ENCODE results near the gene EVL. TPM values are rescaled to one million over a fixed set of nuclear protein-coding genes. Genes with fewer than 3 reads are reported as not detected.

Gene EVL
- total RNA-seq, 2 experiments from 2014 or later: 174 to 180 TPM

DNA sequence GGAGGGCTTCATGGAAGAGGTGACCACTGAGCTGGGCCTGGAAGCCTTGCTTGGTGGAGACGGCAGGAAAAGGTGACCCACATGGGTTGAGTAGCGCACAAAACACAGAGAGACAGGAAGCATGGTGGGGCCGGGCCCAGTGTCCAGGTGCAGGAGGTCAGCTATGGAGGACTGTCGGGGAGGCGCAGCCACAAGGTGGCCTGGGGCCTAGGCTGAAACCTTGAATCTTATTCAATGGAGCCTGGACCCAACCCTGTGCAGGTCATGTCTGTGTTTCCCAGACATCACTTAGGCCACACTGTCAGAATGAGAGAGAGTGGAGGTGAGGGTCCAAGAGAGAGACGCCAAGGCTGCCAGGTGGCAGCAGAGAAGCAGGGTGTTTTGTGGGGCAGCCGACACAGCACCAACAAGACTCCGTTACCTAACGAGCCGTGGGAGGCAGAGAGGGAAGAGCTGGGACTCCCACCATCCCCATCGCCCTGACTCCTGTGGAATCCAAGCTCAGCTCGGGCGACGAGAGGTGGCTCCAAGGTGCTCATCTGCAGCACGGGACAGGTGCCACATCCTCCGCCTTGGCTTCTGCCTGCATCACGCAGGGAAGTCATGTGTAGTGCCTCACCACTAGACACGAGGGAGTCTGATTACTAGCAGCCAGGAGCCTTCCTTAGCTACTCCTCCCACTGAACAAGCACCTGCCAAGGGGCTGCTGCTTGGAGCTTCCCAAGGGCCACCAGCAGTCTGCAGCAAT lies 55.5 kb downstream of the EVL start:
- CTCF ChIA-PET: interaction anchor here (0.9 to 7.9 kb wide), 5 partner anchors 12 to 173 kb away, joined by 3 to 35 read pairs (median 3); no protein-coding TSS in a partner anchor
- intact Hi-C loops (cut with micrococcal nuclease): no loop called here
- DNase-seq: no peak
- Mint-ChIP-seq H3K27ac (peak overlapping the region; percentile 47), H3K27me3 (no peaks in the 10 kb centered on the region), H3K9me3 (no peaks in the 10 kb centered on the region), H3K36me3 (peaks cover 14% of the 10 kb centered on the region), H3K4me3 (no peak overlapping the region), H3K4me1 (ENCODE audit: low read depth) (peaks cover 18% of the 10 kb centered on the region)
- POLR2A ChIA-PET: no interaction called here

DNA sequence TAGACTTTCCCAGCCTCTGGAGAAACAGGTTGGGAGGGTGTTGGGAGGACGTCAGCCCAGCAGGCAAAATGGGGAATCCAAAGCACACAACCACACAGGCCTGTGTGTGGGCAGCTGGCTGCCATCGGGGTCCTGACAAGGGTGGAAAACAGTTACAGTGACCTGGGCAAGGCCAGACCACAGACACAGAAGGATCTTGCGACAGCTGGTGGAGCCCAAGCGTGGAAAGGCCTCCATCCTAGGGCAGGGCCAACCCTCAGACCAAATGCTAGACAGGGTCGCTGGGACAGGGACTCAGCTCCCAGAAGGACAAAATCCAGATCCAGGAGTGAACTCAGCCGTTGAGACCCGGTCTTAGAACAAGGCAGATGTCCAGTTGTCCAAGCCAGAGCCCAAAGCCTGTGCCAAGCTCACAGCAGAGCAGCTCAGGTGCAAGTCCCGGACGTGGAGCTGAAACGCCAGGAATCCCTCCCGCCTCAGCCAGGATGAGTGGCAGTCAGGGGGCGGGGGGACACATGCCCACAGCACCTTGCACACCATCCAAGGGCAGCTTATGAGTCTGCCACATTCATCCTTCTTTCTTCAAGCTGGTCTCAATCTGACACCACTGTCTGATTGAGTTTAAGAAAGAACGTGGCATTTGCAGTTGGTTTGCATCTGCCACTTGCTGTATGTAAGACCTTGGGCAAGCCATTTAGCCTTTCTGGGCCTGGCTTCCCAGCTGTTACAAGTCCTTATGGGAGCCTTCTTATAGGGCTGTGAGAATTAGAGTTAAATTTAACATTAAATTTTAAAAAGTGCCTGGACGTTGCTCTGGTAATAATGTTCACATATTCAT lies 56.6 kb downstream of the EVL start:
- Mint-ChIP-seq H3K27me3 (no peaks in the 10 kb centered on the region), H3K27ac (no peak overlapping the region), H3K36me3 (peaks cover 9% of the 10 kb centered on the region), H3K4me3 (no peak overlapping the region), H3K9me3 (no peaks in the 10 kb centered on the region), H3K4me1 (ENCODE audit: low read depth) (peaks cover 15% of the 10 kb centered on the region)
- ChIA-PET POLR2A (no interaction called here), CTCF (interaction anchor here (0.7 to 7.9 kb wide), 3 partner anchors 13 to 140 kb away, joined by 3 to 35 read pairs (median 4); no protein-coding TSS in a partner anchor)
- intact Hi-C loops (cut with micrococcal nuclease): no loop called here
- DNase-seq: no peak

DNA sequence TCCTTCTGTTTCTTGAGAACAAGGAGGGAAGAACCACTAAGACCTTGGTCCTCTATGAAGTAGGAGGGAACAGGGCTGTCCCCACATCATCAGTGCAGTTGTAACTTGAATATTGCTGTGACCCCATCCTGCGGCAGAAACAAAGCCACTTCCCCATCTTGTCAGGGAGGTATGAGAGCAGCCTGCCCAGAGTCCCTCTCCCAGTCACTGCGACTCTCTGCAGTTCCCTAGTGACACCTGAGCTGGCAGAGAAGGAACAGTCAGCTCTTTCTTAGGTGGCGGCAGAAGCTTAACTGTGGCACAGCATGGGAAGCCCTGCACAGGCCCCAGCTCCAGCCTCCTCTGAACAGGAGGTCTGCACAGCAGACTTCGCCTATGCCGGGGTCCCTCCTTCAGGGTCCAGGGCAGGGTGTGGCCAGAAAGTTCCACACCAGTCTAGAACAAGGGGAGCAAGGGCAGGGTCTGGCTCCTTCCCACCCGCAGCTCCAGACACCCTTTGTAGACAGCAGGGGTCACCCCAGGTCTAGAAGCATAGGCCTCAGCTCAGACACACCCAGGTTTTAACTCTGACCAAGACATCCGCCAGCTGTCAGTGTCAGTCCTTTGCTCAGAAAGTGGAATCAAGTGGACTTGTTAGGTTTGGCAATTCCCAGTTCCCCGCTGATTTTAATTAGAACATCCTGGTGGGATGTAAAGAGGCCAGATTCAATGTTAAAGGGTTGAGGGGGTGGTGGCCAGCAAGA lies 57.4 kb downstream of the EVL start:
- Mint-ChIP-seq H3K27ac (no peak overlapping the region), H3K4me1 (ENCODE audit: low read depth) (peaks cover 15% of the 10 kb centered on the region), H3K9me3 (no peaks in the 10 kb centered on the region), H3K36me3 (peaks cover 11% of the 10 kb centered on the region), H3K4me3 (no peak overlapping the region), H3K27me3 (no peaks in the 10 kb centered on the region)
- intact Hi-C loops (cut with micrococcal nuclease): no loop called here
- CTCF ChIA-PET: interaction anchor here (0.7 to 7.9 kb wide), 2 partner anchors 14 to 141 kb away, joined by 4 to 35 read pairs; no protein-coding TSS in a partner anchor
- POLR2A ChIA-PET: no interaction called here
- no peak for DNase-seq

DNA sequence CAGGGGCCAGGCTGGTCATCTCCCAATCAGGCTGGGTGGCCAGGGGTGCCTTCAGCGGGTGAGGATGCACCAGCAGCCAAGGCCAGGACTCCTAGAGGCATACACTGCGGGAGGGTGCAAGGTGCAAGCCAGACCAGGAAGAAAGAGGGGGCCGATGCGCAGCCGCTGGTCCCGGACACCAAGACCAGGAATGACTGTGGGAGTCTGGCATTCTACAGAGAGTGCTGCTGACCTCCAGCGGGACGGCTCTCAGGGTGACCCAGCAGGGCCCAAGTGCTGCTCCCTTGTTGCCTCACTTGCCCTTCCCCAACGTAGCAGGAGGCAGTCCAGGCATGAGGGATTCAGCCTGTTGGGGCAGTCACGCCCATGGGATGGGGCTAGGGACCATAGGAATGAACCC lies 58.4 kb downstream of the EVL start:
- Mint-ChIP-seq H3K4me1 (ENCODE audit: low read depth) (peaks cover 5% of the 10 kb centered on the region), H3K4me3 (no peak overlapping the region), H3K36me3 (peaks cover 12% of the 10 kb centered on the region), H3K27ac (no peak overlapping the region), H3K9me3 (no peaks in the 10 kb centered on the region), H3K27me3 (no peaks in the 10 kb centered on the region)
- no peak for DNase-seq
- ChIA-PET CTCF (interaction anchor here (0.8 kb wide), 1 partner anchor 70 kb away, joined by 3 read pairs; no protein-coding TSS in a partner anchor), POLR2A (no interaction called here)
- intact Hi-C loops (cut with micrococcal nuclease): no loop called here

DNA sequence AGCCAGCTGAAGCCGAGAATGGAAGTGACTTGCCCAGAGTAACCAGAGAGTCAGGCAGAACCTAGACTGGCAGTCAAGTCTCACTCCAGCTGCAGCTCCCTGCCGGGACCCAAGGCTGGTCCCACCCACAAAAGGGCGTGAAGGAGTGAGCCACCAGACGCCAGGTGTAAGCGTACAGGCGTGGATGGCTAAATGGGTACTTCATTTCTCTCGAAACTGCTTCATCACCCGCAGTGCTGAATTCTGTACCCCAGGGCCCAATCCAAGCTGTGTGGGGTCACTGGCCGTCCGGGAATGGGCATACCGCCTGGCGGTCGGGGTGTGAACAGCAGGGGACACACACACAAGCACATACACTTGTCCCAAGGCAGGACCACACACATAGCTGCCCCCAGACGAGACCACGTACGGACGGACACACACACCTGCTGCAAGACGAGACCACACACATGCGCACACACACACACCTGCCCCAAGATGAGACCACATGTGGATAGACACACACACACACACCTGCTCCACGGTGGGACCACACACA lies 59.4 kb downstream of the EVL start:
- Mint-ChIP-seq H3K4me1 (ENCODE audit: low read depth) (no peaks in the 10 kb centered on the region), H3K36me3 (peaks cover 15% of the 10 kb centered on the region), H3K9me3 (no peaks in the 10 kb centered on the region), H3K27me3 (no peaks in the 10 kb centered on the region), H3K4me3 (no peak overlapping the region), H3K27ac (peak overlapping the region; percentile 65)
- DNase-seq: no peak
- intact Hi-C loops (cut with micrococcal nuclease): no loop called here
- ChIA-PET CTCF (interaction anchor here (0.8 kb wide), 1 partner anchor 69 kb away, joined by 3 read pairs; no protein-coding TSS in a partner anchor), POLR2A (no interaction called here)

DNA sequence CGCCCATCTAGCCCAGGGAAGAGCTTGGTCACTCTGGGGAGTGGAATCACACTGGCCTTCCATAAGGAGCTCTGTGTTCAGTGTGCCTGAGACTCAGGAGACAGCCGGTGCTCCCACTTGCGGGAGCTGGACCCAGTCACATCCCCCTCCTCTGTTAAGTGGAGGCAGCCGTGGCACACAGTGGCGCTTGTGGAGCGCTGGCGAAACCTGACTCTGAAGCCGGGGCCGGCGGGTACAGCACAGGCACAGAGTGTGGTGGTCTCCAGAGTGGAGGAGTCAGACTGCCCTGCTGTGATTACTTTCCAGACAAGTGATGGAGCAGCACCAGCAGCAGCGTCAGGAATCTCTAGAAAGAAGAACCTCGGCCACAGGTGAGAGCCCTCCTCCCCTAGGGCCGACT lies 61.2 kb downstream of the EVL start:
- no peak for DNase-seq
- ChIA-PET CTCF (interaction anchor here (0.6 to 0.9 kb wide), 2 partner anchors 12 to 40 kb away, joined by 3 read pairs; no protein-coding TSS in a partner anchor), POLR2A (no interaction called here)
- H3K4me1 Mint-ChIP-seq (ENCODE audit: low read depth): peaks cover 3% of the 10 kb centered on the region
- no peak overlapping the region for H3K27ac Mint-ChIP-seq
- H3K9me3 Mint-ChIP-seq: no peaks in the 10 kb centered on the region
- H3K27me3 Mint-ChIP-seq: no peaks in the 10 kb centered on the region
- H3K4me3 Mint-ChIP-seq: no peak overlapping the region
- intact Hi-C loops (cut with micrococcal nuclease): no loop called here
- peaks cover 25% of the 10 kb centered on the region for H3K36me3 Mint-ChIP-seq

DNA sequence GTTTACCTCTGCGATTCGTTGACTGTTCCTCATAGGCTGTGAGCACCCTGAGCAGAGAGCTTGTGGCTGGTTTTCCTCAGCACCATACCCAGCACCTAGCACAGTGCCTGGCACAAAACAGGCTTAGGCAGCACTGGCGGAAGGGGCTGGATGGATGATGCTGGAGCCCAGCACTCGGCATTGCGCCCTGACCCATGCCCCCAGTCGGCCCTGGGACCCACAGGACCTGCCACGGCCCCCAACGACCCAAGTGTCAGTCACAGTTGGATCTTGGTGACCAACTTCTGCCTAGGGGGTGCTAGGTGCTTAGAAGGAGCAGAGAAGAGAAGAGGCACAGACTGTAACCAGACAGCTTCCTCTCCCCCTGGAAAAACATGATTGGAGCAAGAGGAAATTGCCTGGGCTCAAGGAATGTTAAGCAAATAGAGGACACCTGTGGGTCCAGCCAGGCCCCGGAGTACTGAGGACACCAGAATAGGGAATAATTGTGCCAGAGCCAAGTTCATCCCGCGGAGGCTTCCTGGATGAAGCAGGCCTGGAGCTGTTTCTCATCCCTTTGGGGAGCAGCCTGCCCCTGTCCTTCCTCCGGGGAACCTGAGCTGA lies 62.7 kb downstream of the EVL start:
- ChIA-PET POLR2A (no interaction called here), CTCF (no interaction called here)
- no peak overlapping the region for H3K27ac Mint-ChIP-seq
- no peaks in the 10 kb centered on the region for H3K27me3 Mint-ChIP-seq
- DNase-seq: no peak
- H3K9me3 Mint-ChIP-seq: no peaks in the 10 kb centered on the region
- peaks cover 31% of the 10 kb centered on the region for H3K36me3 Mint-ChIP-seq
- H3K4me3 Mint-ChIP-seq: no peak overlapping the region
- intact Hi-C loops (cut with micrococcal nuclease): no loop called here
- H3K4me1 Mint-ChIP-seq (ENCODE audit: low read depth): peaks cover 4% of the 10 kb centered on the region

DNA sequence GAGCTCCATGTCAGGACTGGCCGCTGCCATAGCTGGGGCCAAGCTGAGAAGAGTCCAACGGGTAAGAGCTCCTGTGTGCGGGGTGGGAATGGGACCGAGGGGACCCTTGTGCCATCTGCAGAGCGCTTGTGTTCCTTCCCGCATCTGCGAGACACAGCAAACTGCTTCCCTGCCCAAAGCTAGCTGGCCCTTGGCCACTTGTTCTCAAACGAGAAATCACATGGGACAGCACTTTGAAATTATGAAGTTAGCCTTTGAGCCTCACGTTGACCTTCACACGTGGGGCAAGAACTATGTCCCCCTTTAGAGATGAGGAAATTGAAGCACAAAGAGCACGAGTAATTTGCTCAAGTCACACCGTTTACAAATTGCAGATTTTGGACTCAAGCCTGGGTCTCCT lies 63.5 kb downstream of the EVL start:
- no peaks in the 10 kb centered on the region for H3K9me3 Mint-ChIP-seq
- H3K36me3 Mint-ChIP-seq: peaks cover 32% of the 10 kb centered on the region
- H3K4me1 Mint-ChIP-seq (ENCODE audit: low read depth): peaks cover 4% of the 10 kb centered on the region
- no peak overlapping the region for H3K4me3 Mint-ChIP-seq
- H3K27me3 Mint-ChIP-seq: no peaks in the 10 kb centered on the region
- no peak for DNase-seq
- intact Hi-C loops (cut with micrococcal nuclease): no loop called here
- POLR2A ChIA-PET: no interaction called here
- H3K27ac Mint-ChIP-seq: no peak overlapping the region
- CTCF ChIA-PET: interaction anchor here (1.6 kb wide), 1 partner anchor 26 kb away, joined by 3 read pairs; no protein-coding TSS in a partner anchor

DNA sequence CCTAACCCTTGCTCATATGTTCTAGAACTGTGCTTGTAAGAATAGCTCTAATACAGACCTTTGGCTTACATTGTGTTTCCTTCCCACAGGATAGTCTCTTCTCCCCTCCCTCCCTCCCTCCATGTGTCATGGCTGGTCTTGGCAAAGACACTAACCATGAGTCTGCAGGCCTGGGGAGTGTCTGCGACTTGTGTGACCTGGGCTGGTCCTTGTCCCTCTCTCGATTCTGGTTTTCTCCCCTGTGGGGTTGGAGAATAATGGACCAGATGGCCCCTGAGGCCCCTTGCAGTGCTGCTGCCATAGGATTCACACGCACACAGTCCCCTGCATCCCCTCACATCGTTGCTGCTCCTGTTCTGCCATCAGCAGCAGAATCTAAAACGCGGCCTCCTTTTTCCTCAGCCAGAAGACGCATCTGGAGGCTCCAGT lies 64.0 kb downstream of the EVL start:
- Mint-ChIP-seq H3K27me3 (no peaks in the 10 kb centered on the region), H3K9me3 (no peaks in the 10 kb centered on the region), H3K27ac (no peak overlapping the region), H3K36me3 (peaks cover 36% of the 10 kb centered on the region), H3K4me1 (ENCODE audit: low read depth) (peaks cover 4% of the 10 kb centered on the region), H3K4me3 (no peak overlapping the region)
- CTCF ChIA-PET: interaction anchor here (1.6 kb wide), 1 partner anchor 26 kb away, joined by 3 read pairs; no protein-coding TSS in a partner anchor
- POLR2A ChIA-PET: no interaction called here
- intact Hi-C loops (cut with micrococcal nuclease): no loop called here
- no peak for DNase-seq

DNA sequence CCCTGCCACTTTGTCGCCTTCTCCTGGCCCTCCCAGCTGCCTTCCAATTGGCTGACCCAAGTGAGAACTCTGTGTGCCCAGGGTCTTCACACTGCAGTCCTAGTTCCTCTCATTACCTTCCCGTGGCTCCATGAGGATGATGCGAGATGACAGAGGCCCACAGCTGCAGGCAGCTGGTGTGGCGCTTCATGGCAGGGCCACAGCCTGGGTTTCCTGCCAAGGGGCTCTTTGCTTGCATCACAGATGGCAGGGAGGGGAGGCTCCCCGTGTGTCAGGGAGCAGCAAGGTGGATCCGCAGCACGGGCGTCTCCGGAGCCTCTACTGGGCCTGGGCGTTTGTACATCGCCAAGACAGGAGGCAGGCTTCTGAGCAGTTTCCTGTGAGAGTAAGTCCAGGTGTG lies 65.3 kb downstream of the EVL start:
- H3K4me3 Mint-ChIP-seq: no peak overlapping the region
- no peak for DNase-seq
- CTCF ChIA-PET: interaction anchor here (2.4 kb wide), 1 partner anchor 62 kb away, joined by 7 read pairs; no protein-coding TSS in a partner anchor
- H3K9me3 Mint-ChIP-seq: no peaks in the 10 kb centered on the region
- H3K27me3 Mint-ChIP-seq: no peaks in the 10 kb centered on the region
- H3K36me3 Mint-ChIP-seq: peaks cover 29% of the 10 kb centered on the region
- POLR2A ChIA-PET: no interaction called here
- H3K27ac Mint-ChIP-seq: peak overlapping the region; percentile 63
- intact Hi-C loops (cut with micrococcal nuclease): no loop called here
- peaks cover 4% of the 10 kb centered on the region for H3K4me1 Mint-ChIP-seq (ENCODE audit: low read depth)

DNA sequence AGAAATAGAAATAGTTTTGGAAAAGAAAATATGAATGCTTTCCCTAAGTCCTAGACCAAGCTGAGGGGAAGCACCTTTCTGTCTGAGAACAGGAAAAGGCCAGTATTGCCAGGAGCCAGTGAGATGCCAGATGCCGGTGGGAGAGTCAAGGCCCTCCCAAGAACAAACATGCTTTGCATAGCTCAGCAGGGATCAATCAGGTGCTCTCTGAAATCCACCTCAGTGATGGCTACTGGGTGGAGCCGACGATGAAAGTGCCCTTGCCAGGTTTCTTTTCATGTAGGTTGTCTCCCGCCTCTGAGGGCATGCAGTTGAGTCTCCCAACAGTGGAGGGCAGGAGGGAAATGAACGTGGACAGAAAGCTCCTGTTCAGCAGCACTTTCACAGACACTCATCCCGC lies 66.0 kb downstream of the EVL start:
- POLR2A ChIA-PET: no interaction called here
- peaks cover 29% of the 10 kb centered on the region for H3K36me3 Mint-ChIP-seq
- CTCF ChIA-PET: interaction anchor here (1.0 to 2.4 kb wide), 3 partner anchors 11 to 148 kb away, joined by 3 to 7 read pairs (median 3); no protein-coding TSS in a partner anchor

More for the DNA sequence above, 66.0 kb downstream of the EVL start:
- H3K4me1 Mint-ChIP-seq (ENCODE audit: low read depth): peaks cover 4% of the 10 kb centered on the region
- peak overlapping the region; percentile 63 for H3K27ac Mint-ChIP-seq
- no peaks in the 10 kb centered on the region for H3K9me3 Mint-ChIP-seq
- DNase-seq: no peak
- H3K4me3 Mint-ChIP-seq: no peak overlapping the region
- intact Hi-C loops (cut with micrococcal nuclease): no loop called here
- no peaks in the 10 kb centered on the region for H3K27me3 Mint-ChIP-seq
